Measurements from ENCODE around the gene UBE2L6. TPM values are rescaled to one million over a fixed set of nuclear protein-coding genes. Genes with fewer than 3 reads are reported as not detected.

Gene UBE2L6
- total RNA-seq, 1 experiment from 2014 or later: 38.8 TPM

DNA sequence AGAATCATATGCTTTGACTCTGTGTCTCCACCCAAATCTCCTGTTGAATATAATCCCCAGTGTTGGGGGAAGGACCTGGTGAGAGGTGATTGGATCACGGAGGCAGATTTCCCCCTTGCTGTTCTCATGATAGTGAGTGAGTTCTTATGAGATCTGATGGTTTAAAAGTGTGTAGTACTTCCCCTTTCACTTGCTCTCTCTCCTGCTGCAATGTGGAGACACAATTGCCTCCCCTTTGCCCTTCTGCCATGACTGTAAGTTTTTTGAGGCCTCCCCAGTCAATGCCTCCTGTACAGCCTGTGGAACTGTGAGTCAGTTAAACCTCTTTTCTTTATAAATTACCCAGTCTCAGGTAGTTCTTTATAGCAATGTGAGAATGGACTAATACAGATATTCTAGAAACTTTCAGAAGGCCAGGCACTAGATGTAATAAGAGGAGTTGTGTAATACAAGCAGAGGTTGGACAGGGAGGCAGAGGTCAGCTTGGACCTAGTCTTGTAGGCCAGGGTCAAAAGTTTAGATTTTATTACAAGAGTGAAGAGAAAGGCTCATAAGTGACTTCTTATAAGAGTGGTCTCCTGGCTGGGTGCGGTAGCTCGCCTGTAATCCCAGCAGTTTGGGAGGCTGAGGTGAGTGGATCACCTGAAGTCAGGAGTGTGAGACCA, 20.7 kb upstream of the UBE2L6 start (continued):
- TF ChIP-seq, protein P1, sequence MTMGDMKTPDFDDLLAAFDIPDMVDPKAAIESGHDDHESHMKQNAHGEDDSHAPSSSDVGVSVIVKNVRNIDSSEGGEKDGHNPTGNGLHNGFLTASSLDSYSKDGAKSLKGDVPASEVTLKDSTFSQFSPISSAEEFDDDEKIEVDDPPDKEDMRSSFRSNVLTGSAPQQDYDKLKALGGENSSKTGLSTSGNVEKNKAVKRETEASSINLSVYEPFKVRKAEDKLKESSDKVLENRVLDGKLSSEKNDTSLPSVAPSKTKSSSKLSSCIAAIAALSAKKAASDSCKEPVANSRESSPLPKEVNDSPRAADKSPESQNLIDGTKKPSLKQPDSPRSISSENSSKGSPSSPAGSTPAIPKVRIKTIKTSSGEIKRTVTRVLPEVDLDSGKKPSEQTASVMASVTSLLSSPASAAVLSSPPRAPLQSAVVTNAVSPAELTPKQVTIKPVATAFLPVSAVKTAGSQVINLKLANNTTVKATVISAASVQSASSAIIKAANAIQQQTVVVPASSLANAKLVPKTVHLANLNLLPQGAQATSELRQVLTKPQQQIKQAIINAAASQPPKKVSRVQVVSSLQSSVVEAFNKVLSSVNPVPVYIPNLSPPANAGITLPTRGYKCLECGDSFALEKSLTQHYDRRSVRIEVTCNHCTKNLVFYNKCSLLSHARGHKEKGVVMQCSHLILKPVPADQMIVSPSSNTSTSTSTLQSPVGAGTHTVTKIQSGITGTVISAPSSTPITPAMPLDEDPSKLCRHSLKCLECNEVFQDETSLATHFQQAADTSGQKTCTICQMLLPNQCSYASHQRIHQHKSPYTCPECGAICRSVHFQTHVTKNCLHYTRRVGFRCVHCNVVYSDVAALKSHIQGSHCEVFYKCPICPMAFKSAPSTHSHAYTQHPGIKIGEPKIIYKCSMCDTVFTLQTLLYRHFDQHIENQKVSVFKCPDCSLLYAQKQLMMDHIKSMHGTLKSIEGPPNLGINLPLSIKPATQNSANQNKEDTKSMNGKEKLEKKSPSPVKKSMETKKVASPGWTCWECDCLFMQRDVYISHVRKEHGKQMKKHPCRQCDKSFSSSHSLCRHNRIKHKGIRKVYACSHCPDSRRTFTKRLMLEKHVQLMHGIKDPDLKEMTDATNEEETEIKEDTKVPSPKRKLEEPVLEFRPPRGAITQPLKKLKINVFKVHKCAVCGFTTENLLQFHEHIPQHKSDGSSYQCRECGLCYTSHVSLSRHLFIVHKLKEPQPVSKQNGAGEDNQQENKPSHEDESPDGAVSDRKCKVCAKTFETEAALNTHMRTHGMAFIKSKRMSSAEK (CRISPR knock-in tag; IDR thresholded peaks at IDR 0.05; ENCODE audit: borderline replicate concordance): no peak
- TF ChIP-seq GTF2I (CRISPR knock-in tag; conservative IDR thresholded peaks at IDR 0.05) (no peak), JAZF1 (CRISPR knock-in tag; IDR thresholded peaks at IDR 0.05) (no peak)
- TF ChIP-seq, protein P2, sequence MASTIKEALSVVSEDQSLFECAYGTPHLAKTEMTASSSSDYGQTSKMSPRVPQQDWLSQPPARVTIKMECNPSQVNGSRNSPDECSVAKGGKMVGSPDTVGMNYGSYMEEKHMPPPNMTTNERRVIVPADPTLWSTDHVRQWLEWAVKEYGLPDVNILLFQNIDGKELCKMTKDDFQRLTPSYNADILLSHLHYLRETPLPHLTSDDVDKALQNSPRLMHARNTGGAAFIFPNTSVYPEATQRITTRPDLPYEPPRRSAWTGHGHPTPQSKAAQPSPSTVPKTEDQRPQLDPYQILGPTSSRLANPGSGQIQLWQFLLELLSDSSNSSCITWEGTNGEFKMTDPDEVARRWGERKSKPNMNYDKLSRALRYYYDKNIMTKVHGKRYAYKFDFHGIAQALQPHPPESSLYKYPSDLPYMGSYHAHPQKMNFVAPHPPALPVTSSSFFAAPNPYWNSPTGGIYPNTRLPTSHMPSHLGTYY (CRISPR knock-in tag; IDR thresholded peaks at IDR 0.05): no peak
- TF ChIP-seq, protein P3, sequence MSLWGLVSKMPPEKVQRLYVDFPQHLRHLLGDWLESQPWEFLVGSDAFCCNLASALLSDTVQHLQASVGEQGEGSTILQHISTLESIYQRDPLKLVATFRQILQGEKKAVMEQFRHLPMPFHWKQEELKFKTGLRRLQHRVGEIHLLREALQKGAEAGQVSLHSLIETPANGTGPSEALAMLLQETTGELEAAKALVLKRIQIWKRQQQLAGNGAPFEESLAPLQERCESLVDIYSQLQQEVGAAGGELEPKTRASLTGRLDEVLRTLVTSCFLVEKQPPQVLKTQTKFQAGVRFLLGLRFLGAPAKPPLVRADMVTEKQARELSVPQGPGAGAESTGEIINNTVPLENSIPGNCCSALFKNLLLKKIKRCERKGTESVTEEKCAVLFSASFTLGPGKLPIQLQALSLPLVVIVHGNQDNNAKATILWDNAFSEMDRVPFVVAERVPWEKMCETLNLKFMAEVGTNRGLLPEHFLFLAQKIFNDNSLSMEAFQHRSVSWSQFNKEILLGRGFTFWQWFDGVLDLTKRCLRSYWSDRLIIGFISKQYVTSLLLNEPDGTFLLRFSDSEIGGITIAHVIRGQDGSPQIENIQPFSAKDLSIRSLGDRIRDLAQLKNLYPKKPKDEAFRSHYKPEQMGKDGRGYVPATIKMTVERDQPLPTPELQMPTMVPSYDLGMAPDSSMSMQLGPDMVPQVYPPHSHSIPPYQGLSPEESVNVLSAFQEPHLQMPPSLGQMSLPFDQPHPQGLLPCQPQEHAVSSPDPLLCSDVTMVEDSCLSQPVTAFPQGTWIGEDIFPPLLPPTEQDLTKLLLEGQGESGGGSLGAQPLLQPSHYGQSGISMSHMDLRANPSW (CRISPR knock-in tag; conservative IDR thresholded peaks at IDR 0.05; ENCODE audit: low read depth): no peak

- Mint-ChIP-seq H3K4me1 (peaks cover 9% of the 10 kb centered on the region), H3K4me3 (no peak overlapping the region), H3K9me3 (peaks cover 11% of the 10 kb centered on the region), H3K27ac (no peak overlapping the region), H3K27me3 (ENCODE audit: low read depth) (peaks cover 4% of the 10 kb centered on the region), H3K36me3 (no peaks in the 10 kb centered on the region)
- TF ChIP-seq NR2C2 (CRISPR knock-in tag; IDR thresholded peaks at IDR 0.05): no peak
- no peak for DNase-seq (ENCODE audit: low spot score)
- CTCF ChIA-PET: interaction anchor here (0.6 to 1.6 kb wide), 2 partner anchors 12 to 58 kb away, joined by 3 to 4 read pairs; no protein-coding TSS in a partner anchor
- POLR2A ChIA-PET: interaction anchor here (0.6 kb wide), 1 partner anchor 55 kb away, joined by 3 read pairs; no protein-coding TSS in a partner anchor
- no peak for ATAC-seq
Measured at GRCh38 chr11:57586711-57587245, 19.3 kb upstream of the UBE2L6 start.

DNA sequence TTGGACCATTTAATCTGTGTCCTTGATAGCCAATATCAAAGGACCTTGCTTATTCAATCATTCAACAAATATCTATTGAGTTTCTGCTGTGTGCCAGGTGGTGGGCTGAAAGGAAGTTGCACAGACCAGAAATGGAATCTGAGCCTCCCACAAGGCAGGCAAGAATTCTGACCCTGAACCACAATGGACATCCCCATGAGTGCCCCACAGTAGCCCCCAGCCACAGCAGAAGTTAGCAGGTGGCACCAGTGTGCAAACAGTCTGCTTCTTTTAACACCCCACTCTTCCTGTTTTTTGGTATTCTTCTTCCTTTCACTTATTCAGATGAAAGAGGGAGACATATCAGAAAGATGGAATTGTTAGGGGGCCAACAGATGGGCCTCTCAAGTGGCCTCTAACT, 17.8 kb upstream of the UBE2L6 start:
- Mint-ChIP-seq H3K4me3 (no peak overlapping the region), H3K27ac (no peak overlapping the region)
- POLR2A ChIA-PET: no interaction called here

More for the DNA sequence above, 17.8 kb upstream of the UBE2L6 start:
- Mint-ChIP-seq H3K9me3 (peaks cover 11% of the 10 kb centered on the region), H3K36me3 (no peaks in the 10 kb centered on the region), H3K27me3 (ENCODE audit: low read depth) (peaks cover 4% of the 10 kb centered on the region), H3K4me1 (peaks cover 10% of the 10 kb centered on the region)
- ATAC-seq (no peak), DNase-seq (ENCODE audit: low spot score) (no peak)
- CTCF ChIA-PET: interaction anchor here (1.1 kb wide), 1 partner anchor 18 kb away, joined by 3 read pairs; the partner anchor contains the start of gene UBE2L6
- TF ChIP-seq, protein P2 (CRISPR knock-in tag; IDR thresholded peaks at IDR 0.05): no peak
- TF ChIP-seq GTF2I (CRISPR knock-in tag; conservative IDR thresholded peaks at IDR 0.05): no peak
- no peak for TF ChIP-seq NFE2L1 (CRISPR knock-in tag; IDR thresholded peaks at IDR 0.05)
- no peak for TF ChIP-seq ZNF671 (CRISPR knock-in tag; IDR thresholded peaks at IDR 0.05)
- no peak for TF ChIP-seq RORB (CRISPR knock-in tag; IDR thresholded peaks at IDR 0.05)
